PFSK-1 (cell line): ENCODE data around the gene CALHM6.

Experiments used
- POLR2AphosphoS5 ChIP-seq: IDR thresholded peaks from 2 replicates; pipeline ENCODE4 v1.6.1; 2012; ENCODE audit warnings: low read depth, mild to moderate bottlenecking, control low read depth, low read length, moderate library complexity
- SIN3A ChIP-seq: IDR thresholded peaks from 2 replicates; pipeline ENCODE4 v1.6.1; 2012; ENCODE audit warnings: mild to moderate bottlenecking, low read length, moderate library complexity, borderline replicate concordance; ENCODE audit not compliant: insufficient read depth

GRCh38 chr6:116412270-116412669 is 48.9 kb upstream of the CALHM6 start:
- TF ChIP-seq SIN3A (no peak), POLR2AphosphoS5 (no peak)
